ENCODE results near the gene DACH1. TPM values are rescaled to one million over a fixed set of nuclear protein-coding genes. Genes with fewer than 3 reads are reported as not detected.
"Not testable (repeated sequence)": the region's sequence is repeated elsewhere in the genome, so short reads cannot be mapped to it uniquely, and the experiment has no call there.

The DACH1 gene
- total RNA-seq, 1 experiment from 2014 or later, result not detected

GRCh38 chr13:71778998-71779397 lies 88.0 kb downstream of the DACH1 start:
- H2AFZ ChIP-seq (ENCODE audit: low read depth, low read length, poor library complexity, severe bottlenecking); H3K27me3 ChIP-seq (ENCODE audit: insufficient read depth, low read length); CTCF ChIA-PET; H3K4me1 ChIP-seq (ENCODE audit: control insufficient read depth in 1 of 2, insufficient read depth in 2 of 2, low read length in 2 of 2); RAD21 ChIA-PET (ENCODE audit: low non-redundant PET in 1 of 2, low total read pairs in 2 of 2, uncharacterized antibody in 2 of 2, unreplicated experiment in 2 of 2); intact Hi-C loops (cut with micrococcal nuclease); H3K9ac ChIP-seq (ENCODE audit: low read length); DNase-seq (ENCODE audit: low read depth, low spot score); H3K4me3 ChIP-seq (replicated peaks in 1 of 2; ENCODE audit: low read depth in 1 of 2, low read length in 2 of 2); H3K9me3 ChIP-seq (ENCODE audit: control insufficient read depth in 1 of 2, insufficient read depth in 1 of 2, low read depth in 1 of 2, low read length in 2 of 2); H3K9me2 ChIP-seq (ENCODE audit: insufficient read depth); POLR2A ChIA-PET; H3K27ac ChIP-seq (ENCODE audit: low read depth, low read length); BruUV-seq (replicated peaks); H3K4me2 ChIP-seq (ENCODE audit: low read length); H3K79me2 ChIP-seq (ENCODE audit: insufficient read depth, low read length); H4K20me1 ChIP-seq (ENCODE audit: insufficient read depth); ATAC-seq; H3K36me3 ChIP-seq (ENCODE audit: control insufficient read depth in 1 of 2, insufficient read depth in 2 of 2, low read length in 2 of 2): not testable (repeated sequence)

GRCh38 chr13:71775966-71776365 lies 91.0 kb downstream of the DACH1 start:
- Histone ChIP-seq H3K79me2 (ENCODE audit: insufficient read depth, low read length) (no peaks in the 10 kb centered on the region), H3K4me2 (ENCODE audit: low read length) (no peak overlapping the region), H3K4me1 (ENCODE audit: control insufficient read depth in 1 of 2, insufficient read depth in 2 of 2, low read length in 2 of 2) (no peaks in the 10 kb centered on the region), H3K27ac (ENCODE audit: low read depth, low read length) (no peak overlapping the region), H3K36me3 (ENCODE audit: control insufficient read depth in 1 of 2, insufficient read depth in 2 of 2, low read length in 2 of 2) (no peaks in the 10 kb centered on the region), H3K9me2 (ENCODE audit: insufficient read depth) (no peaks in the 10 kb centered on the region), H3K4me3 (replicated peaks in 1 of 2; ENCODE audit: low read depth in 1 of 2, low read length in 2 of 2) (no peak overlapping the region), H3K9me3 (ENCODE audit: control insufficient read depth in 1 of 2, insufficient read depth in 1 of 2, low read depth in 1 of 2, low read length in 2 of 2) (no peaks in the 10 kb centered on the region; a peak in 1 of 4 replicates), H3K9ac (ENCODE audit: low read length) (no peak overlapping the region), H3K27me3 (ENCODE audit: insufficient read depth, low read length) (no peaks in the 10 kb centered on the region), H4K20me1 (ENCODE audit: insufficient read depth) (no peaks in the 10 kb centered on the region), H2AFZ (ENCODE audit: low read depth, low read length, poor library complexity, severe bottlenecking) (no peak overlapping the region)
- intact Hi-C loops (cut with micrococcal nuclease), result no loop called here
- TF ChIP-seq EGR1 (IDR thresholded peaks at IDR 0.05; ENCODE audit: low read depth) (no peak), MAX (IDR thresholded peaks at IDR 0.05) (no peak), REST (IDR thresholded peaks at IDR 0.05; ENCODE audit: low read depth) (no peak), ZBTB33 (IDR thresholded peaks at IDR 0.05; ENCODE audit: extremely low read depth, insufficient replicate concordance, low read length) (no peak)
- ChIA-PET RAD21 (ENCODE audit: low non-redundant PET in 1 of 2, low total read pairs in 2 of 2, uncharacterized antibody in 2 of 2, unreplicated experiment in 2 of 2) (no interaction called here), POLR2A (no interaction called here), CTCF (no interaction called here)
- BruUV-seq (replicated peaks), result no TSS peak
- DNase-seq (ENCODE audit: low read depth, low spot score) (no peak), ATAC-seq (no peak)

Data from HCT116 (cell line).